ENCODE results near the gene CRYBG2.
"Not testable (repeated sequence)": the region's sequence is repeated elsewhere in the genome, so short reads cannot be mapped to it uniquely, and the experiment has no call there.

CRYBG2 gene

DNA sequence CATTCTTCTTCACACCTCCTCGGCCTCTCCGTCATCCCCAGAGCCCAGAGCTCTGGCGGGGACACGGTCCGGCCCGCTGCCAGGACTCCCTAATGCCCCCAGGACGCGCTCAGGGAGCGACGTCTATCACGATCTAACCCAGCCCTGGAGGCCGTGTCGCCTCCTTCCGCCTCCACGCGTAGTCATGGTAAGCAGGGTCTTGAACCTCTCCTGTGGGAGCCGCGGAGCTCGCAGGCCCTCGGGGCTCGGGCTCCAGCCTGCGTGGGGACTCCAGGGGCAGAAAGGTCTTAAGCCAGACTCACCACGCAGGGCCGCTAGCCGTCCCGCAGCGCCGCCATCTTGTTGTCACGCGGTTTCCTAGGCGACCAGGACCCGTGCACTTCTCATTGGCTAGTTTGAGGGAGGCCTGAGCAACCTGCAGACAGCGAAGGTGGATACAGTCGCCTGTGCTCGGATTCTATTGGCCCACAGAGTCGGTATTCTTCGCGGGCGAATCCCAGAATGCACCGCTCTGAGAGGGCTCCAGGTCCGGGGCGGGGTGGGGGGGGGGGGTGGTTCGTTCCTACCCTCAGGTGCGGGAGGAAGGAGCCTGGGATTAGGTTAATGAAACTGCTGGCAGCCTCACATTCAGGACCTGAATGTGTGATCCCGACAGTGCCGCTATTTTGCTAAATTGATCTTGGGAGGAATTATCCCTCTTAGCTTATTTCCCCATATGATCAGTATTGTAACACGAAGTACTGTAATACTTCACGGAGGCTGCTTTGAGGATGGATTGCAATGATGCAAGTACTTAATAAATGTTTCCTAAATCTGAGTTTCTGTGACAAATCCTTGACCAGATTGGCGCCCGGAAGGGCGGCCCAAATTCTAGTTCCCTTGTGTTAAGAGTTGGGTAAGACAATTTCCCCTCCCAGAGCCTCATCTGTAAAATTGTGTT is 47.4 kb downstream of the CRYBG2 start, which contains the start of gene UBXN11:
Gene UBXN11, minus strand, starts transcription at position 347 of the 940 bp plus-strand sequence. CDS start 3,753 bp downstream, outside the sequence.
- H3K27ac Mint-ChIP-seq: peak within 1 kb of the TSS; percentile 87
- H3K9me3 Mint-ChIP-seq: no peaks in the 10 kb centered on the region
- H3K4me3 Mint-ChIP-seq: peak within 1 kb of the TSS; percentile 97
- H3K36me3 Mint-ChIP-seq (ENCODE audit: low read depth): no peaks in the 10 kb centered on the region
- H3K4me1 Mint-ChIP-seq (ENCODE audit: low read depth): peaks cover 36% of the 10 kb centered on the region
- no peaks in the 10 kb centered on the region for H3K27me3 Mint-ChIP-seq (ENCODE audit: low read depth)

- peak overlapping the region; percentile 86 for H3K27ac Mint-ChIP-seq
- H3K4me1 Mint-ChIP-seq (ENCODE audit: low read depth): peaks cover 36% of the 10 kb centered on the region
- H3K27me3 Mint-ChIP-seq (ENCODE audit: low read depth): no peaks in the 10 kb centered on the region
- peak overlapping the region; percentile 97 for H3K4me3 Mint-ChIP-seq
- no peaks in the 10 kb centered on the region for H3K36me3 Mint-ChIP-seq (ENCODE audit: low read depth)
- no peaks in the 10 kb centered on the region for H3K9me3 Mint-ChIP-seq
Measured at GRCh38 chr1:26305667-26306289, 48.2 kb downstream of the CRYBG2 start.

GRCh38 chr1:26302733-26303405 is 51.1 kb downstream of the CRYBG2 start:
- Mint-ChIP-seq H3K27ac (no peak overlapping the region), H3K4me3 (no peak overlapping the region), H3K36me3 (ENCODE audit: low read depth) (peaks cover 1% of the 10 kb centered on the region), H3K9me3 (no peaks in the 10 kb centered on the region), H3K27me3 (ENCODE audit: low read depth) (no peaks in the 10 kb centered on the region), H3K4me1 (ENCODE audit: low read depth) (peaks cover 35% of the 10 kb centered on the region)

DNA sequence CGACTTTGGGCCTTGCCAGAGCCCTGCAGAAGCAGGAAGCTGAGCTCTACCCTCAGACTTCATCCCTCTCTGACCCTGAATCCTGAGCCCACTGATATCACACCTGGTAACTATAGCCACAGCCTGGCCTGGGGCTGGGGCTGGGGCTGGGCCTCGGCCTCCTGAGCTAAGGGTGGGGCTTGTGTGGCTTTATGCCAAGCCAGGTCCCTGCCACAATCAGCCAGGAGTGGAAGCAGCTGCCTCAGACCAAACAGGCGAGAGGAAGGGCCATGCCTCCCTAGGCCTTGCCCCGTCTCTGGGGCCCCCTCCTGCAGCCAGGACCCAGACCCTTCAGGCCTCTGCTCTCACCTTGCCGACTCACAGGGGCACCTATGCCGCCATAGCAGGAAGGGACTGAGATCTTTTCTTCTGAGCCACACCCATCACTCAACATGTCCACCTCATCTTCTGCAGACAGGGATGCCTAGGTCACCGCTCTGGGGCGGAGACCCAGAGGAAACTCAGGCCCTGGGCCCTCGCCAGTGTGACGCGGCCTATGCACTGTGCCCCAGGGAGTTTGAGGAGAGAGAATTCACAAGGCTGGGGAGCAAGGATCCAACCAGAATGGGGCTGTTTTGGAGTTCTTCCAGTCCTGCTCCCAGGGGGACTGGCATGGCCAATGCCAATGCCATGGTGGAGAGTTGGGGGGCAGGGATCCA is 53.2 kb downstream of the CRYBG2 start:
- Mint-ChIP-seq H3K9me3 (no peaks in the 10 kb centered on the region), H3K4me1 (ENCODE audit: low read depth) (peaks cover 17% of the 10 kb centered on the region), H3K27ac (peak overlapping the region; percentile 58), H3K4me3 (no peak overlapping the region), H3K27me3 (ENCODE audit: low read depth) (no peaks in the 10 kb centered on the region), H3K36me3 (ENCODE audit: low read depth) (peaks cover 6% of the 10 kb centered on the region)

GRCh38 chr1:26297791-26298124 is 56.2 kb downstream of the CRYBG2 start:
- H3K4me3 Mint-ChIP-seq: no peak overlapping the region
- no peak overlapping the region for H3K27ac Mint-ChIP-seq
- peaks cover 12% of the 10 kb centered on the region for H3K4me1 Mint-ChIP-seq (ENCODE audit: low read depth)
- no peaks in the 10 kb centered on the region for H3K9me3 Mint-ChIP-seq
- no peaks in the 10 kb centered on the region for H3K27me3 Mint-ChIP-seq (ENCODE audit: low read depth)
- peaks cover 18% of the 10 kb centered on the region for H3K36me3 Mint-ChIP-seq (ENCODE audit: low read depth)

DNA sequence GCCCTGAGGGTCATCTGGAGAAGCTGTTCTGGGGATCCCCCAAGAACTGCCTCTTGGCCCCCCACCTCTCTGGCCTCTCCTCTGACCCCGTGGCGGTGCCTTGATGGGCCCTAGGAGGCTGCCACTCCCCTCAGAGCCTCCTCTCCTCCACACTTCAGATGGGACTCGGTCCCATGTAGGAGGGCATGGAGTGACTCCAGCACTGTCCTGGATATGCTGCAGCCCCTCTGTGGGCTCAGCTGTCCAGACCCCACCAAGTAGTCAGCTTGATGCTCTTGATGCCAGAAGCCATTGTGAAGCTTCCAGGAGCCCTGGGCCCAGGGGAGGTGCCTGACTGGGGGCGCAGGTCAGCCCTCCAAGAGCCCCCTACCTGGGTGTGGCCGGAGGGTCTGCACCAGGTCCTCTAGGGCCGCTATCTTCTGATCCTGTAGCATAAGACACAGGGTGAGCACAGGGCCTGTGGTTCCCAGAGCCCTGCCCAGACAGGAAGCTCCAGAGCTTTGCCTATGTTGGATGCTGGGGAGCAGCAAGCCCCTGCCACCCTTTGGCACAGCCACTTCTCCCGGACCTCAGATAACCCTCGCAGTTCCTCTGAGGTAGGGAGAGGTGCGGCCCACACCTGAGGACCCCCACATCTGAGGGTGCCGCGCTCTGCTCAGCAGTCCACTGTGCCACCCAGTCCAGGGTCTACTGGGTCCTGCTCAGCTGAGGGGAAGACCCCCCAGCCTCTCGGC is 56.7 kb downstream of the CRYBG2 start:
- Mint-ChIP-seq H3K36me3 (ENCODE audit: low read depth) (peaks cover 18% of the 10 kb centered on the region), H3K27ac (no peak overlapping the region), H3K27me3 (ENCODE audit: low read depth) (no peaks in the 10 kb centered on the region), H3K4me1 (ENCODE audit: low read depth) (peaks cover 10% of the 10 kb centered on the region), H3K4me3 (no peak overlapping the region), H3K9me3 (no peaks in the 10 kb centered on the region)

- Mint-ChIP-seq H3K4me1 (ENCODE audit: low read depth) (peaks cover 15% of the 10 kb centered on the region), H3K27me3 (ENCODE audit: low read depth) (no peaks in the 10 kb centered on the region), H3K27ac (no peak overlapping the region), H3K9me3 (no peaks in the 10 kb centered on the region), H3K4me3 (no peak overlapping the region), H3K36me3 (ENCODE audit: low read depth) (peaks cover 21% of the 10 kb centered on the region)
Measured at GRCh38 chr1:26296340-26297056, 57.4 kb downstream of the CRYBG2 start.

DNA sequence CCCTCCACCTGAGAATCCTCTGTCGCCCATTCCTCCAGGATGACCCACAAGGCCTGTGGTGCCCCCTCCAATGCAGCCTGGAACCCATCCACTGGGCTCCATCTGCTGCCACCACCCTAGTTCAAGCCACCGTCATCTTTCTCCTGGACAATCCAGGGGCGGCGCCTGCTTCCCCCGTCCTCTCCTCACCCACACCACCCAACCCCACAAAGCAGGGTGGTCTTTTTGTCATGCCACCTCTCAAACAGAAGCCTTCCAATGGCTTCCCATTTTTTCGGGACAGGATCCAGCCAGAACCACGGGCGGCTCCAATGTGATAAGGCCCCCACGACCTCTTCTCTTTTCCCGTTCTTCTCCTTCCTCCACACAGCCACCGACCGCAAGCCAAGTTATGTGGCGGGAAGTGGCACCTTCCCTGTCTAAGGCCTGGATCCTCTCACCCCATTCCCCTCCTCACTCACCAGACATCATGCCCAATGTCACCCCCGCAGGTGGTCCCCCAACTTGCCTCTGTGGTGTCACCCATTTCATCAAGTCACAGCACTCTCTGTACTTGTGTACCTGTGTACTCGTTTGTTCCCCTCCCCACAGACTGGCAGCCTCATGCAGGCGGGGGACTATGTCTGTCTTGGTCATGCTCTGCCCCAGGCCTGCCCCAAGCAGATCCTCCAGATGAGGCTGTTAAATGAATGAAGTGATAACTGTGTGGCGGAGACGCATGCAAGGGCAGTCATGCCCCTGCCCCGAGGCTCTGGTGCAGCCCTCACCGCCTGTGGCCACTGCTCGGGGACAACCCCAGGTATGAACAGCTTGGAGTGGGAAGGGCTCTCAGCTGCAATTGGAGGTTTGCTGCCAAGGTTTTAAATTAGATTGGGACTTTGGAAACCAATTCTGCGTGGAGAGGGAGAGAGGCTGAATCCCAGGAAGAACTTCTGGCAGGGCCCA is 58.5 kb downstream of the CRYBG2 start:
- H3K27me3 Mint-ChIP-seq (ENCODE audit: low read depth): no peaks in the 10 kb centered on the region
- peaks cover 19% of the 10 kb centered on the region for H3K4me1 Mint-ChIP-seq (ENCODE audit: low read depth)
- H3K9me3 Mint-ChIP-seq: no peaks in the 10 kb centered on the region
- H3K36me3 Mint-ChIP-seq (ENCODE audit: low read depth): peaks cover 21% of the 10 kb centered on the region
- H3K27ac Mint-ChIP-seq: no peak overlapping the region
- H3K4me3 Mint-ChIP-seq: no peak overlapping the region

DNA sequence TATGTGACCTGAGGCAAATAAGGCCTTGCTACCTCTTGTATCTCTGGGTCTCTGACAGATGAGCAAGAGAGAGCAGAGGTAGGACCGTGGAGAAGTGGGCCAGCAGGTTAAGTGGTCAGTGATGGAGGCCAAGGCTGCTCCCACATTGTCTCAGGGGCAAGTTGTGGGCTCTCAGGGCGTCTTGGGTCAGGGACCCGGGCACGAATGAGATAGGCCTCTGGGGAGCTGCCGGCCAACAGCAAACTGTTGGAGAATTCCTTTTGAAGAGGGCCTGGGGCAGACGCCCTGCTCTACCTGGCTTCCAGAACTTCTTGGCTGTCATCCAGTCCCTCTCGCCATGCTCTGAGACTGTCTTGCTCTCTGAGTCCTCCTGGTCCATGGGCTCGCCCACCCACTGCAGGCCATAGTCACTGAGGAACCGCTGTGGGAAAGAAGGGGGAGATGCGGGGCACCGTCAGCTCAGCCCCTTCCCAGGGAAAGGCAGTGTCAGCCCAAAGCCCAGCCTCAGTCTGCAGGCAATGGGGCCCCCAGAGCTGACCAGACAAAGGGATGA is 59.9 kb downstream of the CRYBG2 start:
- Mint-ChIP-seq H3K4me3 (no peak overlapping the region), H3K36me3 (ENCODE audit: low read depth) (peaks cover 26% of the 10 kb centered on the region), H3K4me1 (ENCODE audit: low read depth) (peaks cover 25% of the 10 kb centered on the region), H3K9me3 (no peaks in the 10 kb centered on the region), H3K27ac (no peak overlapping the region), H3K27me3 (ENCODE audit: low read depth) (no peaks in the 10 kb centered on the region)

GRCh38 chr1:26292735-26293134 is 61.2 kb downstream of the CRYBG2 start:
- not testable (repeated sequence) for H3K9me3 Mint-ChIP-seq; H3K4me3 Mint-ChIP-seq; H3K27me3 Mint-ChIP-seq (ENCODE audit: low read depth); H3K27ac Mint-ChIP-seq
- Mint-ChIP-seq H3K36me3 (ENCODE audit: low read depth) (peaks cover 28% of the 10 kb centered on the region), H3K4me1 (ENCODE audit: low read depth) (peaks cover 38% of the 10 kb centered on the region)

GRCh38 chr1:26291939-26292338 is 62.0 kb downstream of the CRYBG2 start:
- Mint-ChIP-seq H3K27ac (peak overlapping the region; percentile 86), H3K36me3 (ENCODE audit: low read depth) (peaks cover 28% of the 10 kb centered on the region), H3K4me1 (ENCODE audit: low read depth) (peaks cover 45% of the 10 kb centered on the region), H3K9me3 (no peaks in the 10 kb centered on the region), H3K4me3 (no peak overlapping the region), H3K27me3 (ENCODE audit: low read depth) (no peaks in the 10 kb centered on the region)

- Mint-ChIP-seq H3K27ac (peak overlapping the region; percentile 86), H3K4me3 (no peak overlapping the region), H3K4me1 (ENCODE audit: low read depth) (peaks cover 49% of the 10 kb centered on the region), H3K9me3 (no peaks in the 10 kb centered on the region), H3K27me3 (ENCODE audit: low read depth) (no peaks in the 10 kb centered on the region), H3K36me3 (ENCODE audit: low read depth) (peaks cover 28% of the 10 kb centered on the region)
Measured at GRCh38 chr1:26291433-26291832, 62.5 kb downstream of the CRYBG2 start.
